Measurements from ENCODE around the gene CHRM1.
"Not testable (repeated sequence)": the region's sequence is repeated elsewhere in the genome, so short reads cannot be mapped to it uniquely, and the experiment has no call there.

Gene CHRM1

GRCh38 chr11:62921201-62921572 lies at the start of gene CHRM1:
Gene CHRM1 (minus strand): TSS chr11:62921363. CDS start chr11:62911100, 10,263 bp downstream.
- DNase-seq (ENCODE audit: low read depth in 2 of 2) = no peak

GRCh38 chr11:62965574-62965973 lies 44.4 kb upstream of the CHRM1 start:
- no peak for DNase-seq (ENCODE audit: low read depth in 2 of 2)

- no peak for DNase-seq (ENCODE audit: low read depth in 2 of 2)
These were observed 41.2 kb upstream of the CHRM1 start for GRCh38 chr11:62962391-62962790.

GRCh38 chr11:62961017-62961570 lies 39.9 kb upstream of the CHRM1 start:
- DNase-seq (ENCODE audit: low read depth in 2 of 2) = no peak

GRCh38 chr11:62959422-62959980 lies 38.3 kb upstream of the CHRM1 start:
- DNase-seq (ENCODE audit: low read depth in 2 of 2) = no peak

GRCh38 chr11:62958547-62959421 lies 37.6 kb upstream of the CHRM1 start:
- DNase-seq (ENCODE audit: low read depth in 2 of 2) = no peak

- DNase-seq (ENCODE audit: low read depth in 2 of 2) = no peak
These were observed 36.0 kb upstream of the CHRM1 start for GRCh38 chr11:62957147-62957546.

- DNase-seq (ENCODE audit: low read depth in 2 of 2) = no peak
These were observed 33.3 kb upstream of the CHRM1 start for GRCh38 chr11:62954478-62954877.

GRCh38 chr11:62953811-62954210 lies 32.6 kb upstream of the CHRM1 start:
- no peak for DNase-seq (ENCODE audit: low read depth in 2 of 2)

GRCh38 chr11:62948765-62949320 lies 27.7 kb upstream of the CHRM1 start:
- no peak for DNase-seq (ENCODE audit: low read depth in 2 of 2)

GRCh38 chr11:62945538-62945937 lies 24.4 kb upstream of the CHRM1 start:
- not testable (repeated sequence) for DNase-seq (ENCODE audit: low read depth in 2 of 2)

GRCh38 chr11:62937528-62937927 lies 16.4 kb upstream of the CHRM1 start:
- not testable (repeated sequence) for DNase-seq (ENCODE audit: low read depth in 2 of 2)

- no peak for DNase-seq (ENCODE audit: low read depth in 2 of 2)
These were observed 13.3 kb upstream of the CHRM1 start for GRCh38 chr11:62934496-62934785.

GRCh38 chr11:62933750-62934495 lies 12.8 kb upstream of the CHRM1 start:
- no peak for DNase-seq (ENCODE audit: low read depth in 2 of 2)

GRCh38 chr11:62933285-62933684 lies 12.1 kb upstream of the CHRM1 start:
- DNase-seq (ENCODE audit: low read depth in 2 of 2) = no peak

GRCh38 chr11:62931499-62932278 lies 10.5 kb upstream of the CHRM1 start:
- no peak for DNase-seq (ENCODE audit: low read depth in 2 of 2)

- DNase-seq (ENCODE audit: low read depth in 2 of 2) = no peak
These were observed 9.5 kb upstream of the CHRM1 start for GRCh38 chr11:62930666-62931065.

- no peak for DNase-seq (ENCODE audit: low read depth in 2 of 2)
These were observed 9.0 kb upstream of the CHRM1 start for GRCh38 chr11:62930157-62930556.

- no peak for DNase-seq (ENCODE audit: low read depth in 2 of 2)
These were observed 6.8 kb upstream of the CHRM1 start for GRCh38 chr11:62928011-62928410.

- no peak for DNase-seq (ENCODE audit: low read depth in 2 of 2)
These were observed 5.7 kb upstream of the CHRM1 start for GRCh38 chr11:62926680-62927455.
